MG63 (cell line): ENCODE measurements around the gene DPP10. TPM values are rescaled to one million over a fixed set of nuclear protein-coding genes. Genes with fewer than 3 reads are reported as not detected.

ENCODE experiments used
- DNase-seq: peaks from one replicate; pipeline ENCODE4 v3.0.0-alpha.2; 2020
- H3K27me3 ChIP-seq: fragments of 250-450 bp; sonication (Bioruptor Pico); 2 replicates; pipeline ENCODE4 v1.5.1; 2020; ENCODE audit warnings: mild to moderate bottlenecking, moderate library complexity
- H3K36me3 ChIP-seq: fragments of 250-450 bp; sonication (Bioruptor Pico); 2 replicates; pipeline ENCODE4 v1.5.1; 2020; ENCODE audit warnings: mild to moderate bottlenecking, moderate library complexity
- H3K4me3 ChIP-seq: fragments of 250-450 bp; sonication (Bioruptor Pico); 2 replicates; pipeline ENCODE4 v1.5.1; 2020; ENCODE audit warnings: mild to moderate bottlenecking, moderate library complexity
- H3K9me3 ChIP-seq: fragments of 250-450 bp; sonication (Bioruptor Pico); 2 replicates; pipeline ENCODE4 v1.5.1; 2020; ENCODE audit warnings: mild to moderate bottlenecking, moderate library complexity
- total RNA-seq: library from RNA; depleted of rRNA; stranded (reverse); fragments of >200 nt; shearing (Covaris generic); gene quantifications from 2 replicates; pipeline ENCODE4 v1.2.3, GENCODE V29; 2014; ENCODE audit warnings: low replicate concordance

The DPP10 gene
- total RNA-seq, 1 experiment from 2014 or later, result 6.4 TPM

- no peak overlapping the region for H3K4me3 ChIP-seq
- H3K9me3 ChIP-seq, result no peaks in the 10 kb centered on the region
- H3K36me3 ChIP-seq, result no peaks in the 10 kb centered on the region
- no peak for DNase-seq
- H3K27me3 ChIP-seq, result no peaks in the 10 kb centered on the region
These were observed 776.9 kb downstream of the DPP10 start for GRCh38 chr2:115219296-115219695.

GRCh38 chr2:115234186-115234585 lies 791.7 kb downstream of the DPP10 start:
- Histone ChIP-seq H3K4me3 (no peak overlapping the region), H3K36me3 (no peaks in the 10 kb centered on the region), H3K27me3 (no peaks in the 10 kb centered on the region), H3K9me3 (no peaks in the 10 kb centered on the region)
- no peak for DNase-seq

- Histone ChIP-seq H3K27me3 (no peaks in the 10 kb centered on the region), H3K4me3 (no peak overlapping the region), H3K9me3 (no peaks in the 10 kb centered on the region), H3K36me3 (no peaks in the 10 kb centered on the region)
- DNase-seq, result no peak
These were observed 792.3 kb downstream of the DPP10 start for GRCh38 chr2:115234737-115235136.

- H3K4me3 ChIP-seq, result no peak overlapping the region
- no peaks in the 10 kb centered on the region; the same call in 1 of the 2 replicates for H3K9me3 ChIP-seq
- DNase-seq, result no peak
- no peaks in the 10 kb centered on the region for H3K36me3 ChIP-seq
- no peaks in the 10 kb centered on the region for H3K27me3 ChIP-seq
These were observed 805.6 kb downstream of the DPP10 start for GRCh38 chr2:115248066-115248465.

GRCh38 chr2:115277366-115277765 lies 834.9 kb downstream of the DPP10 start:
- no peak for DNase-seq
- no peaks in the 10 kb centered on the region for H3K27me3 ChIP-seq
- H3K36me3 ChIP-seq, result no peaks in the 10 kb centered on the region
- no peaks in the 10 kb centered on the region for H3K9me3 ChIP-seq
- H3K4me3 ChIP-seq, result no peak overlapping the region

GRCh38 chr2:115285416-115285815 lies 843.0 kb downstream of the DPP10 start:
- no peak overlapping the region for H3K4me3 ChIP-seq
- no peaks in the 10 kb centered on the region for H3K36me3 ChIP-seq
- no peak for DNase-seq
- no peaks in the 10 kb centered on the region for H3K9me3 ChIP-seq
- no peaks in the 10 kb centered on the region for H3K27me3 ChIP-seq

GRCh38 chr2:115290478-115290877 lies 848.0 kb downstream of the DPP10 start:
- no peaks in the 10 kb centered on the region for H3K9me3 ChIP-seq
- no peaks in the 10 kb centered on the region for H3K27me3 ChIP-seq
- H3K36me3 ChIP-seq, result no peaks in the 10 kb centered on the region
- no peak for DNase-seq
- no peak overlapping the region for H3K4me3 ChIP-seq

- Histone ChIP-seq H3K9me3 (no peaks in the 10 kb centered on the region), H3K4me3 (no peak overlapping the region), H3K36me3 (no peaks in the 10 kb centered on the region), H3K27me3 (no peaks in the 10 kb centered on the region)
- no peak for DNase-seq
These were observed 850.3 kb downstream of the DPP10 start for GRCh38 chr2:115292742-115293141.

GRCh38 chr2:115294999-115295398 lies 852.6 kb downstream of the DPP10 start:
- Histone ChIP-seq H3K4me3 (no peak overlapping the region), H3K27me3 (no peaks in the 10 kb centered on the region), H3K36me3 (no peaks in the 10 kb centered on the region), H3K9me3 (no peaks in the 10 kb centered on the region)
- DNase-seq, result no peak

- H3K27me3 ChIP-seq, result no peaks in the 10 kb centered on the region
- H3K9me3 ChIP-seq, result no peaks in the 10 kb centered on the region
- no peak overlapping the region for H3K4me3 ChIP-seq
- no peaks in the 10 kb centered on the region for H3K36me3 ChIP-seq
- no peak for DNase-seq
These were observed 854.6 kb downstream of the DPP10 start for GRCh38 chr2:115297056-115297455.

- H3K9me3 ChIP-seq, result no peaks in the 10 kb centered on the region
- H3K4me3 ChIP-seq, result no peak overlapping the region
- no peaks in the 10 kb centered on the region for H3K36me3 ChIP-seq
- no peak for DNase-seq
- H3K27me3 ChIP-seq, result no peaks in the 10 kb centered on the region
These were observed 856.8 kb downstream of the DPP10 start for GRCh38 chr2:115299199-115299598.

- Histone ChIP-seq H3K27me3 (no peaks in the 10 kb centered on the region), H3K36me3 (no peaks in the 10 kb centered on the region), H3K4me3 (no peak overlapping the region), H3K9me3 (no peaks in the 10 kb centered on the region)
- no peak for DNase-seq
These were observed 863.3 kb downstream of the DPP10 start for GRCh38 chr2:115305712-115306111.

GRCh38 chr2:115314119-115314518 lies 871.7 kb downstream of the DPP10 start:
- no peak for DNase-seq
- no peak overlapping the region for H3K4me3 ChIP-seq
- H3K27me3 ChIP-seq, result no peaks in the 10 kb centered on the region
- H3K9me3 ChIP-seq, result no peaks in the 10 kb centered on the region; the same call in 1 of the 2 replicates
- H3K36me3 ChIP-seq, result no peaks in the 10 kb centered on the region

- Histone ChIP-seq H3K4me3 (no peak overlapping the region), H3K27me3 (no peaks in the 10 kb centered on the region), H3K36me3 (no peaks in the 10 kb centered on the region), H3K9me3 (no peaks in the 10 kb centered on the region)
- DNase-seq, result no peak
These were observed 884.6 kb downstream of the DPP10 start for GRCh38 chr2:115327061-115327460.

GRCh38 chr2:115359550-115359949 lies 917.1 kb downstream of the DPP10 start:
- Histone ChIP-seq H3K9me3 (peaks cover 6% of the 10 kb centered on the region), H3K27me3 (no peaks in the 10 kb centered on the region), H3K36me3 (no peaks in the 10 kb centered on the region), H3K4me3 (no peak overlapping the region)
- DNase-seq, result no peak

GRCh38 chr2:115364093-115364492 lies 921.7 kb downstream of the DPP10 start:
- no peak overlapping the region for H3K4me3 ChIP-seq
- no peaks in the 10 kb centered on the region; the same call in 1 of the 2 replicates for H3K9me3 ChIP-seq
- H3K36me3 ChIP-seq, result no peaks in the 10 kb centered on the region
- no peak for DNase-seq
- H3K27me3 ChIP-seq, result no peaks in the 10 kb centered on the region

- H3K9me3 ChIP-seq, result peaks cover 8% of the 10 kb centered on the region
- H3K4me3 ChIP-seq, result no peak overlapping the region
- no peaks in the 10 kb centered on the region for H3K36me3 ChIP-seq
- no peak for DNase-seq
- H3K27me3 ChIP-seq, result no peaks in the 10 kb centered on the region
These were observed 927.0 kb downstream of the DPP10 start for GRCh38 chr2:115369400-115369799.

- no peak for DNase-seq
- Histone ChIP-seq H3K36me3 (no peaks in the 10 kb centered on the region), H3K4me3 (no peak overlapping the region), H3K27me3 (no peaks in the 10 kb centered on the region), H3K9me3 (peaks cover 15% of the 10 kb centered on the region)
These were observed 932.5 kb downstream of the DPP10 start for GRCh38 chr2:115374981-115375380.

- H3K4me3 ChIP-seq, result no peak overlapping the region
- H3K27me3 ChIP-seq, result no peaks in the 10 kb centered on the region
- no peak for DNase-seq
- no peaks in the 10 kb centered on the region for H3K36me3 ChIP-seq
- H3K9me3 ChIP-seq, result peaks cover 8% of the 10 kb centered on the region; the same call in 1 of the 2 replicates
These were observed 942.0 kb downstream of the DPP10 start for GRCh38 chr2:115384399-115384798.
